KMS-11 (cell line): ENCODE results near the gene UTP25.

Experiments
- H2AFZ ChIP-seq: fragments of 200-600 bp; sonication (generic); 2 replicates; pipeline ENCODE4 v1.6.1; 2016; ENCODE audit warnings: antibody characterized with exemption, mixed run types, low read depth
- H3K27ac ChIP-seq: fragments of 200-600 bp; sonication (generic); 2 replicates; pipeline ENCODE4 v1.6.1; 2016; ENCODE audit warnings: mild to moderate bottlenecking, mixed run types
- H3K27me3 ChIP-seq: fragments of 200-600 bp; sonication (generic); 2 replicates; pipeline ENCODE4 v1.6.1; 2017; ENCODE audit warnings: mild to moderate bottlenecking, low read depth, mixed run types, moderate library complexity; ENCODE audit not compliant: insufficient read depth
- H3K36me3 ChIP-seq: fragments of 200-600 bp; sonication (generic); 2 replicates; pipeline ENCODE4 v1.6.1; 2017; ENCODE audit warnings: mild to moderate bottlenecking, mixed run types; ENCODE audit not compliant: insufficient read depth
- H3K4me1 ChIP-seq: fragments of 200-600 bp; sonication (generic); 2 replicates; pipeline ENCODE4 v1.6.1; 2016; ENCODE audit warnings: mild to moderate bottlenecking, low read depth, mixed run types; ENCODE audit not compliant: poor library complexity, severe bottlenecking
- H3K4me2 ChIP-seq: fragments of 200-600 bp; sonication (generic); 2 replicates; pipeline ENCODE4 v1.7.0; 2016; ENCODE audit warnings: mild to moderate bottlenecking, mixed run types
- H3K4me3 ChIP-seq: fragments of 200-600 bp; sonication (generic); IDR thresholded peaks from 2 replicates; pipeline ENCODE4 v1.6.1; 2017; ENCODE audit warnings: low read depth, low read length, mixed read lengths; ENCODE audit not compliant: insufficient read depth
- H3K79me2 ChIP-seq: fragments of 200-600 bp; sonication (generic); 2 replicates; pipeline ENCODE4 v1.6.1; 2016; ENCODE audit warnings: low read depth, mixed run types; ENCODE audit not compliant: insufficient read depth
- H3K9ac ChIP-seq: fragments of 200-600 bp; sonication (generic); 2 replicates; pipeline ENCODE4 v1.6.1; 2016; ENCODE audit warnings: mild to moderate bottlenecking, mixed run types
- H4K20me1 ChIP-seq: fragments of 200-600 bp; sonication (generic); 2 replicates; pipeline ENCODE4 v1.6.1; 2016; ENCODE audit warnings: mild to moderate bottlenecking, mixed run types; ENCODE audit not compliant: insufficient read depth
- CTCF ChIP-seq: fragments of 200-600 bp; sonication (generic); conservative IDR thresholded peaks from 2 replicates; pipeline ENCODE4 v1.6.1; 2017; ENCODE audit warnings: low read depth, mild to moderate bottlenecking, antibody characterized with exemption, low read length, moderate library complexity, mixed read lengths

The UTP25 gene

GRCh38 chr1:209882942-209883340, 55.2 kb downstream of the UTP25 start:
- Histone ChIP-seq H3K36me3 (no peaks in the 10 kb centered on the region), H3K27me3 (no peaks in the 10 kb centered on the region), H3K4me2 (no peak overlapping the region), H3K27ac (no peak overlapping the region), H2AFZ (no peak overlapping the region), H3K4me3 (no peak overlapping the region), H4K20me1 (no peaks in the 10 kb centered on the region), H3K9ac (no peak overlapping the region), H3K4me1 (no peaks in the 10 kb centered on the region), H3K79me2 (no peaks in the 10 kb centered on the region)
- TF ChIP-seq CTCF = no peak

GRCh38 chr1:209883341-209883971, 55.7 kb downstream of the UTP25 start:
- Histone ChIP-seq H3K27ac (no peak overlapping the region), H3K27me3 (no peaks in the 10 kb centered on the region), H3K79me2 (no peaks in the 10 kb centered on the region), H3K4me1 (no peaks in the 10 kb centered on the region), H2AFZ (no peak overlapping the region), H3K4me3 (no peak overlapping the region), H4K20me1 (no peaks in the 10 kb centered on the region), H3K36me3 (no peaks in the 10 kb centered on the region), H3K4me2 (no peak overlapping the region), H3K9ac (no peak overlapping the region)
- no peak for TF ChIP-seq CTCF

- no peak overlapping the region for H3K9ac ChIP-seq
- no peaks in the 10 kb centered on the region for H3K4me1 ChIP-seq
- no peak overlapping the region for H3K4me2 ChIP-seq
- H3K27ac ChIP-seq = no peak overlapping the region
- TF ChIP-seq CTCF = no peak
- H3K79me2 ChIP-seq = no peaks in the 10 kb centered on the region
- H3K36me3 ChIP-seq = no peaks in the 10 kb centered on the region
- H2AFZ ChIP-seq = no peak overlapping the region
- no peaks in the 10 kb centered on the region for H3K27me3 ChIP-seq
- no peak overlapping the region for H3K4me3 ChIP-seq
- H4K20me1 ChIP-seq = no peaks in the 10 kb centered on the region
Measured at GRCh38 chr1:209884249-209884648, 56.5 kb downstream of the UTP25 start.

GRCh38 chr1:209884665-209885117, 56.9 kb downstream of the UTP25 start:
- H3K4me2 ChIP-seq = no peak overlapping the region
- no peaks in the 10 kb centered on the region for H3K27me3 ChIP-seq
- H3K4me1 ChIP-seq = no peaks in the 10 kb centered on the region
- no peaks in the 10 kb centered on the region for H3K79me2 ChIP-seq
- H4K20me1 ChIP-seq = no peaks in the 10 kb centered on the region
- no peaks in the 10 kb centered on the region for H3K36me3 ChIP-seq
- TF ChIP-seq CTCF = no peak
- H3K4me3 ChIP-seq = no peak overlapping the region
- H3K27ac ChIP-seq = no peak overlapping the region
- H3K9ac ChIP-seq = no peak overlapping the region
- no peak overlapping the region for H2AFZ ChIP-seq
